Ascending aorta (tissue), 2 donors: Measurements from ENCODE around the gene PALM. TPM values are rescaled to one million over a fixed set of nuclear protein-coding genes. Genes with fewer than 3 reads are reported as not detected.

Experiments used
- DNase-seq, 2 donors: peaks; one replicate each; pipeline ENCODE4 v3.0.0-alpha.2; 2019; ENCODE audit warnings: low spot score in 2 of 2
- H3K27ac ChIP-seq, 2 donors: fragments of 200-600 bp; sonication (generic); one replicate each; pipeline ENCODE4 v1.5.1; 2016 to 2017; ENCODE audit warnings: mild to moderate bottlenecking in 1 of 2
- H3K27me3 ChIP-seq: fragments of 200-600 bp; sonication (generic); one replicate; pipeline ENCODE4 v1.5.1; 2017
- H3K36me3 ChIP-seq, 2 donors: fragments of 200-600 bp; sonication (generic); one replicate each; pipeline ENCODE4 v1.5.1; 2016
- H3K4me1 ChIP-seq, 2 donors: fragments of 200-600 bp; sonication (generic); one replicate each; pipeline ENCODE4 v1.5.1; 2016 to 2017; ENCODE audit warnings: mild to moderate bottlenecking in 1 of 2
- H3K4me3 ChIP-seq, 2 donors: fragments of 200-600 bp; sonication (generic); one replicate each; pipeline ENCODE4 v1.5.1; 2016 to 2017; ENCODE audit warnings: mild to moderate bottlenecking in 1 of 2
- H3K9me3 ChIP-seq, 2 donors: fragments of 200-600 bp; sonication (generic); one replicate each; pipeline ENCODE4 v1.5.1; 2016
- CTCF ChIP-seq, 3 experiments: fragments of 200-600 bp in 2 of 3; fragments of 450-650 bp in 1 of 3; sonication (generic) in 2 of 3; IDR thresholded peaks; one replicate each; pipeline ENCODE4 v1.5.1; 2016 to 2019; ENCODE audit warnings: antibody characterized with exemption in 3 of 3, mild to moderate bottlenecking in 1 of 3, moderate library complexity in 1 of 3
- intact Hi-C: fragments of 100-400 bp; cut with DNase I; formaldehyde crosslinking; loops from one replicate; pipeline ENCODE4 v1.15.1; 2023
- total RNA-seq: library from RNA; depleted of rRNA; stranded (reverse); fragments of >200 nt; gene quantifications from one replicate; pipeline ENCODE4 v1.1.0, GENCODE V29; 2016

PALM gene
- total RNA-seq, 1 donor from 2014 or later: 107 TPM

DNA sequence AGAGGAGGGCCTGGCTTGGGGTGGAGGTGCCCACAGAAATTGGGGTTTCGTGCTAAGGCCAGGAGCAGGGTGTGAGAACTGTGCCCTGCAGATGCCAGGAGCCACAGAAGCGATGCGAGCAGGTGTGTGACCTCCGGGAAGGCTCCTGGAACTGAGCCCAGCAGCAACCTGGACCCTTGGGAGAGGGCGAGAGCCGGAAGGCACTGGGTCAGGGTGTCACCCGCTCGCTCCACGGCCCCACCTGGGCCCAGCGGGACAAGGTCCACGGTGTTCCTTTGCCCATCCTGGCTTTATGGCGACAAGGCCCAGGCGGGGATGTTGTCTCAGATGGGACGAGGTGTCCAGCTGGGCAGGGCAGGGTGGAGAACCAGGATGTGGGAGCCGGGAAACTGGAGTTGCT, 46.3 kb downstream of the PALM start:
- no peak for DNase-seq
- intact Hi-C loops: no loop called here
- no peaks in the 10 kb centered on the region for H3K4me1 ChIP-seq

GRCh38 chr19:756236-756635, 47.5 kb downstream of the PALM start:
- Histone ChIP-seq H3K4me3 (no peak overlapping the region), H3K4me1 (no peaks in the 10 kb centered on the region), H3K27me3 (peaks cover 3% of the 10 kb centered on the region), H3K9me3 (peaks cover 3 to 11% of the 10 kb centered on the region in 2 donors), H3K27ac (no peak overlapping the region), H3K36me3 (no peaks in the 10 kb centered on the region)
- intact Hi-C loops: no loop called here
- DNase-seq: no peak
- TF ChIP-seq CTCF (IDR thresholded peaks at IDR 0.05): no peak

More for the DNA sequence above, 46.3 kb downstream of the PALM start:
- Histone ChIP-seq H3K9me3 (peaks cover 3 to 11% of the 10 kb centered on the region in 2 donors), H3K27me3 (peaks cover 3% of the 10 kb centered on the region), H3K4me3 (no peak overlapping the region), H3K27ac (no peak overlapping the region), H3K36me3 (no peaks in the 10 kb centered on the region)
- no peak for TF ChIP-seq CTCF (IDR thresholded peaks at IDR 0.05)

DNA sequence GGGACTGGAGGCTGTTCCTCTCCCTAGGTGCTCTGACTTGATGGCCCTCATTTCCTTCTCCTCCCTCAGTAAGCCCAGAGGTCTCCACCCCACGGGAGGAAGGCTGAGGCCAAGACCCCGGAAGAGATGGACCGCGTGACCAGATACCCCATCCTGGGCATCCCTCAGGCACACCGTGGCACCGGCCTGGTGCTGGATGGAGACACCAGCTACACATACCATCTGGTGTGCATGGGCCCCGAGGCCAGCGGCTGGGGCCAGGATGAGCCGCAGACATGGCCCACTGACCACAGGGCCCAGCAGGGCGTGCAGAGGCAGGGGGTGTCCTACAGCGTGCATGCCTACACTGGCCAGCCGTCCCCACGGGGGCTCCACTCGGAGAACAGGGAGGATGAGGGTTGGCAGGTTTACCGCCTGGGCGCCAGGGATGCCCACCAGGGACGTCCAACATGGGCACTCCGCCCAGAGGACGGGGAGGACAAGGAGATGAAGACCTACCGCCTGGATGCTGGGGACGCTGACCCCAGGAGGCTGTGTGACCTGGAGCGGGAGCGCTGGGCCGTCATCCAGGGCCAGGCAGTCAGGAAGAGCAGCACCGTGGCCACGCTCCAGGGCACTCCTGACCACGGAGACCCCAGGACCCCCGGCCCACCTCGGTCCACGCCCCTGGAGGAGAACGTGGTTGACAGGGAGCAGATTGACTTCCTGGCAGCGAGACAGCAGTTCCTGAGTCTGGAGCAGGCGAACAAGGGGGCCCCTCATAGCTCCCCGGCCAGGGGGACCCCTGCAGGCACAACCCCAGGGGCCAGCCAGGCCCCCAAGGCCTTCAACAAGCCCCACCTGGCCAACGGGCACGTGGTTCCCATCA, 48.3 kb downstream of the PALM start:
- H3K27me3 ChIP-seq: no peaks in the 10 kb centered on the region
- intact Hi-C loops: no loop called here

DNA sequence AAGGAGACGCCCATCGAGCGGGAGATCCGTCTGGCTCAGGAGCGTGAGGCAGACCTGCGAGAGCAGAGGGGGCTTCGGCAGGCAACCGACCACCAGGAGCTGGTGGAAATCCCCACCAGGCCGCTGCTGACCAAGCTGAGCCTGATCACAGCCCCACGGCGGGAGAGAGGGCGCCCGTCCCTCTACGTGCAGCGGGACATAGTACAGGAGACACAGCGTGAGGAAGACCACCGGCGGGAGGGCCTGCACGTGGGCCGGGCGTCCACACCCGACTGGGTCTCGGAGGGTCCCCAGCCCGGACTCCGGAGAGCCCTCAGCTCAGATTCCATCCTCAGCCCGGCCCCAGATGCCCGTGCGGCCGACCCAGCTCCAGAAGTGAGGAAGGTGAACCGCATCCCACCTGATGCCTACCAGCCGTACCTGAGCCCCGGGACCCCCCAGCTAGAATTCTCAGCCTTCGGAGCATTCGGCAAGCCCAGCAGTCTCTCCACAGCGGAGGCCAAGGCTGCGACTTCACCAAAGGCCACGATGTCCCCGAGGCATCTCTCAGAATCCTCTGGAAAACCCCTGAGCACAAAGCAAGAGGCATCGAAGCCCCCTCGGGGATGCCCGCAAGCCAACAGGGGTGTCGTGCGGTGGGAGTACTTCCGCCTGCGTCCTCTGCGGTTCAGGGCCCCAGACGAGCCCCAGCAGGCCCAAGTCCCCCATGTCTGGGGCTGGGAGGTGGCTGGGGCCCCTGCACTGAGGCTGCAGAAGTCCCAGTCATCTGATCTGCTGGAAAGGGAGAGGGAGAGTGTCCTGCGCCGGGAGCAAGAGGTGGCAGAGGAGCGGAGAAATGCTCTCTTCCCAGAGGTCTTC, 49.3 kb downstream of the PALM start:
- no peak for DNase-seq
- no peaks in the 10 kb centered on the region for H3K4me1 ChIP-seq
- TF ChIP-seq CTCF (IDR thresholded peaks at IDR 0.05): no peak
- H3K4me3 ChIP-seq: no peak overlapping the region
- H3K9me3 ChIP-seq: peaks cover 3 to 11% of the 10 kb centered on the region in 2 donors
- H3K36me3 ChIP-seq: no peaks in the 10 kb centered on the region
- intact Hi-C loops: no loop called here
- no peak overlapping the region for H3K27ac ChIP-seq
- H3K27me3 ChIP-seq: no peaks in the 10 kb centered on the region

More for the DNA sequence above, 48.3 kb downstream of the PALM start:
- H3K36me3 ChIP-seq: no peaks in the 10 kb centered on the region
- no peak overlapping the region for H3K4me3 ChIP-seq
- H3K9me3 ChIP-seq: peaks cover 3 to 11% of the 10 kb centered on the region in 2 donors
- no peaks in the 10 kb centered on the region for H3K4me1 ChIP-seq
- no peak overlapping the region for H3K27ac ChIP-seq
- TF ChIP-seq CTCF (IDR thresholded peaks at IDR 0.05): no peak
- no peak for DNase-seq

- no peaks in the 10 kb centered on the region for H3K36me3 ChIP-seq
- intact Hi-C loops: no loop called here
Measured at GRCh38 chr19:763181-763580, 54.4 kb downstream of the PALM start.

More at GRCh38 chr19:763181-763580, 54.4 kb downstream of the PALM start:
- no peak for DNase-seq
- Histone ChIP-seq H3K4me3 (no peak overlapping the region), H3K27ac (no peak overlapping the region), H3K27me3 (no peaks in the 10 kb centered on the region), H3K9me3 (peaks cover 3 to 9% of the 10 kb centered on the region in 2 donors), H3K4me1 (peaks cover 0 to under 1% of the 10 kb centered on the region in 2 donors)
- TF ChIP-seq CTCF (IDR thresholded peaks at IDR 0.05): no peak
